WTC11 (cell line): Measurements from ENCODE around the gene CCDC152.

Experiments
- TP53 ChIP-seq: sonication (generic); formaldehyde crosslinking; IDR thresholded peaks from 2 replicates; pipeline ENCODE4 v1.8.1; 2023; ENCODE audit warnings: mild to moderate bottlenecking, missing genetic modification reagents
- TF ChIP-seq, protein P1 (sequence below): fragments of 200-600 bp; IDR thresholded peaks from 2 replicates; pipeline ENCODE4 v1.8.0; 2022; ENCODE audit warnings: antibody characterized with exemption
- TF ChIP-seq, protein P2 (sequence below): sonication (generic); formaldehyde crosslinking; IDR thresholded peaks from 2 replicates; pipeline ENCODE4 v1.8.0; 2022; ENCODE audit warnings: mild to moderate bottlenecking, missing genetic modification reagents
- TF ChIP-seq, protein P3 (sequence below): sonication (generic); formaldehyde crosslinking; IDR thresholded peaks from 2 replicates; pipeline ENCODE4 v1.8.1; 2022; ENCODE audit warnings: low read depth, missing genetic modification reagents, borderline replicate concordance
- TF ChIP-seq, protein P4 (sequence below): sonication (generic); formaldehyde crosslinking; IDR thresholded peaks from 2 replicates; pipeline ENCODE4 v1.8.1; 2022; ENCODE audit warnings: low read depth, mild to moderate bottlenecking, moderate library complexity, missing genetic modification reagents, borderline replicate concordance

DNA sequence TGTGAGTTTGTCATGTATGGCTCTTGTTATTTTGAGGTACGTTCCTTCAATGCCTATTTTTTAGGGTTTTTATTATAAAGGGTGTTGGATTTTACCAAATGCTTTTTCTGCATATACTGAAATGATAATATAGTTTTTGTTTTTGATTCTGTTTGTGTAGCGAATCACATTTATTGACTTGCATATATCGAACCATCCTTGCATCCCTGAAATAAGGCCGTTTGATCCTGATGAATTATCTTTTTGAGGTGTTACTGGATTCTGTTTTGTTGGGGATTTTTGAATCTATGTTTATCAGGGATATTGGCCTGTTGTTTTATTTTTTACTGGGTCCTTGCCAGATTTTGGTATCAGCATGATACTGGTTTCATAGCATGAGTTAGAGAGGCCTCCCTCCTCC is 29.1 kb downstream of the CCDC152 start:
- TF ChIP-seq, protein P1, sequence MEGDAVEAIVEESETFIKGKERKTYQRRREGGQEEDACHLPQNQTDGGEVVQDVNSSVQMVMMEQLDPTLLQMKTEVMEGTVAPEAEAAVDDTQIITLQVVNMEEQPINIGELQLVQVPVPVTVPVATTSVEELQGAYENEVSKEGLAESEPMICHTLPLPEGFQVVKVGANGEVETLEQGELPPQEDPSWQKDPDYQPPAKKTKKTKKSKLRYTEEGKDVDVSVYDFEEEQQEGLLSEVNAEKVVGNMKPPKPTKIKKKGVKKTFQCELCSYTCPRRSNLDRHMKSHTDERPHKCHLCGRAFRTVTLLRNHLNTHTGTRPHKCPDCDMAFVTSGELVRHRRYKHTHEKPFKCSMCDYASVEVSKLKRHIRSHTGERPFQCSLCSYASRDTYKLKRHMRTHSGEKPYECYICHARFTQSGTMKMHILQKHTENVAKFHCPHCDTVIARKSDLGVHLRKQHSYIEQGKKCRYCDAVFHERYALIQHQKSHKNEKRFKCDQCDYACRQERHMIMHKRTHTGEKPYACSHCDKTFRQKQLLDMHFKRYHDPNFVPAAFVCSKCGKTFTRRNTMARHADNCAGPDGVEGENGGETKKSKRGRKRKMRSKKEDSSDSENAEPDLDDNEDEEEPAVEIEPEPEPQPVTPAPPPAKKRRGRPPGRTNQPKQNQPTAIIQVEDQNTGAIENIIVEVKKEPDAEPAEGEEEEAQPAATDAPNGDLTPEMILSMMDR: no peak
- TF ChIP-seq TP53: no peak
- TF ChIP-seq, protein P2, sequence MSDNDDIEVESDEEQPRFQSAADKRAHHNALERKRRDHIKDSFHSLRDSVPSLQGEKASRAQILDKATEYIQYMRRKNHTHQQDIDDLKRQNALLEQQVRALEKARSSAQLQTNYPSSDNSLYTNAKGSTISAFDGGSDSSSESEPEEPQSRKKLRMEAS (CRISPR knock-in tag): no peak
- TF ChIP-seq, protein P3, sequence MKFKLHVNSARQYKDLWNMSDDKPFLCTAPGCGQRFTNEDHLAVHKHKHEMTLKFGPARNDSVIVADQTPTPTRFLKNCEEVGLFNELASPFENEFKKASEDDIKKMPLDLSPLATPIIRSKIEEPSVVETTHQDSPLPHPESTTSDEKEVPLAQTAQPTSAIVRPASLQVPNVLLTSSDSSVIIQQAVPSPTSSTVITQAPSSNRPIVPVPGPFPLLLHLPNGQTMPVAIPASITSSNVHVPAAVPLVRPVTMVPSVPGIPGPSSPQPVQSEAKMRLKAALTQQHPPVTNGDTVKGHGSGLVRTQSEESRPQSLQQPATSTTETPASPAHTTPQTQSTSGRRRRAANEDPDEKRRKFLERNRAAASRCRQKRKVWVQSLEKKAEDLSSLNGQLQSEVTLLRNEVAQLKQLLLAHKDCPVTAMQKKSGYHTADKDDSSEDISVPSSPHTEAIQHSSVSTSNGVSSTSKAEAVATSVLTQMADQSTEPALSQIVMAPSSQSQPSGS (CRISPR knock-in tag): no peak
- TF ChIP-seq, protein P4, sequence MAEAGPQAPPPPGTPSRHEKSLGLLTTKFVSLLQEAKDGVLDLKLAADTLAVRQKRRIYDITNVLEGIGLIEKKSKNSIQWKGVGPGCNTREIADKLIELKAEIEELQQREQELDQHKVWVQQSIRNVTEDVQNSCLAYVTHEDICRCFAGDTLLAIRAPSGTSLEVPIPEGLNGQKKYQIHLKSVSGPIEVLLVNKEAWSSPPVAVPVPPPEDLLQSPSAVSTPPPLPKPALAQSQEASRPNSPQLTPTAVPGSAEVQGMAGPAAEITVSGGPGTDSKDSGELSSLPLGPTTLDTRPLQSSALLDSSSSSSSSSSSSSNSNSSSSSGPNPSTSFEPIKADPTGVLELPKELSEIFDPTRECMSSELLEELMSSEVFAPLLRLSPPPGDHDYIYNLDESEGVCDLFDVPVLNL (CRISPR knock-in tag): no peak
